NCI-H1092 (cell line): ENCODE results near the gene SLC22A9.
"Not testable (repeated sequence)": the region's sequence is repeated elsewhere in the genome, so short reads cannot be mapped to it uniquely, and the experiment has no call there.

Experiments
- DNase-seq: peaks from one replicate; lab custom pipeline; 2025; lab: John Stamatoyannopoulos, UW

SLC22A9 gene

GRCh38 chr11:63369165-63369970, at the start of gene SLC22A9:
SLC22A9 (plus strand) TSS chr11:63369785; CDS start chr11:63370057, 272 bp downstream.
- no peak for DNase-seq

GRCh38 chr11:63321723-63322122, 47.9 kb upstream of the SLC22A9 start:
- no peak for DNase-seq

GRCh38 chr11:63335089-63335488, 34.5 kb upstream of the SLC22A9 start:
- not testable (repeated sequence) for DNase-seq

- no peak for DNase-seq
Measured at GRCh38 chr11:63337070-63337469, 32.5 kb upstream of the SLC22A9 start.

GRCh38 chr11:63343130-63343529, 26.5 kb upstream of the SLC22A9 start:
- no peak for DNase-seq

GRCh38 chr11:63352144-63352543, 17.4 kb upstream of the SLC22A9 start:
- DNase-seq: no peak

- no peak for DNase-seq
Measured at GRCh38 chr11:63362196-63362793, 7.3 kb upstream of the SLC22A9 start.

GRCh38 chr11:63369971-63370588, 495 bp downstream of the SLC22A9 start:
- no peak for DNase-seq

- DNase-seq: no peak
Measured at GRCh38 chr11:63371396-63371795, 1.8 kb downstream of the SLC22A9 start.

GRCh38 chr11:63375434-63375833, 5.8 kb downstream of the SLC22A9 start:
- DNase-seq: no peak

- no peak for DNase-seq
Measured at GRCh38 chr11:63380130-63380529, 10.5 kb downstream of the SLC22A9 start.

- no peak for DNase-seq
Measured at GRCh38 chr11:63395697-63396096, 26.1 kb downstream of the SLC22A9 start.

GRCh38 chr11:63404161-63404935, 34.8 kb downstream of the SLC22A9 start:
- DNase-seq: no peak

- DNase-seq: no peak
Measured at GRCh38 chr11:63405114-63405513, 35.5 kb downstream of the SLC22A9 start.

- DNase-seq: no peak
Measured at GRCh38 chr11:63406458-63406857, 36.9 kb downstream of the SLC22A9 start.

GRCh38 chr11:63417174-63417852, 47.7 kb downstream of the SLC22A9 start:
- DNase-seq: no peak

GRCh38 chr11:63427971-63428508, 58.5 kb downstream of the SLC22A9 start:
- DNase-seq: no peak

GRCh38 chr11:63430731-63431130, 61.1 kb downstream of the SLC22A9 start:
- DNase-seq: not testable (repeated sequence)

GRCh38 chr11:63435351-63435750, 65.8 kb downstream of the SLC22A9 start:
- DNase-seq: not testable (repeated sequence)

GRCh38 chr11:63435831-63436230, 66.2 kb downstream of the SLC22A9 start:
- not testable (repeated sequence) for DNase-seq

- no peak for DNase-seq
Measured at GRCh38 chr11:63443714-63444113, 74.1 kb downstream of the SLC22A9 start.
